Suprapubic skin (tissue), 3 donors: ENCODE measurements around the gene NDUFA1.

Experiments used
- CTCF ChIP-seq, 2 donors: fragments of 200-600 bp in 1 of 2; fragments of 450-650 bp in 1 of 2; sonication (generic) in 1 of 2; IDR thresholded peaks; one replicate each; pipeline ENCODE4 v1.5.1; 2016 to 2019; ENCODE audit warnings: antibody characterized with exemption in 2 of 2, mild to moderate bottlenecking in 1 of 2, moderate library complexity in 1 of 2
- POLR2AphosphoS5 ChIP-seq, 3 donors: sonication (generic); formaldehyde crosslinking; IDR thresholded peaks; one replicate each; pipeline ENCODE4 v1.6.1; 2017; ENCODE audit warnings: antibody characterized with exemption in 3 of 3

GRCh38 chrX:119900976-119901375, 29.3 kb downstream of the NDUFA1 start:
- TF ChIP-seq CTCF (IDR thresholded peaks at IDR 0.05) = no peak
- no peak for TF ChIP-seq POLR2AphosphoS5 (IDR thresholded peaks at IDR 0.05)
